IMR-90 (cell line): ENCODE data around the gene B3GAT3.

Source experiments
- CTCF ChIP-seq: conservative IDR thresholded peaks from 2 replicates; pipeline ENCODE4 v1.5.1; 2012; ENCODE audit warnings: mild to moderate bottlenecking, low read depth, low read length, improper control_type of control experiment
- MXI1 ChIP-seq: IDR thresholded peaks from 2 replicates; pipeline ENCODE4 v1.6.1; 2012; ENCODE audit warnings: low read depth, mild to moderate bottlenecking, low read length, moderate library complexity, borderline replicate concordance
- POLR2A ChIP-seq: IDR thresholded peaks from 2 replicates; pipeline ENCODE4 v1.6.1; 2012; ENCODE audit warnings: mild to moderate bottlenecking, low read depth, low read length
- USF2 ChIP-seq: fragments of 150-350 bp; IDR thresholded peaks from 2 replicates; pipeline ENCODE4 v1.6.1; 2017; ENCODE audit warnings: mild to moderate bottlenecking, antibody characterized with exemption, low read length, low read depth

- TF ChIP-seq CTCF (no peak), POLR2A (no peak), MXI1 (no peak), USF2 (no peak)
These were observed 30.6 kb upstream of the B3GAT3 start for GRCh38 chr11:62652161-62653006.
